K562 (cell line): ENCODE measurements around the gene OR7C1. TPM values are rescaled to one million over a fixed set of nuclear protein-coding genes. Genes with fewer than 3 reads are reported as not detected.

ENCODE experiments used
- ATAC-seq: fragments of 200-7000 bp; cut with Tn5 transposase; 3 replicates; pipeline ENCODE4 v1.9.1; 2020; ENCODE audit warnings: moderate library complexity
- BruUV-seq: library from RNA; stranded (reverse); fragments of 400-500 nt; replicated peaks from 2 replicates; lab custom pipeline; 2021; lab: Mats Ljungman, UMichigan
- CTCF ChIA-PET: fragments of 300-600 bp; formaldehyde crosslinking; extraction: SDS; loops from one replicate; lab custom pipeline; 2021; ENCODE audit warnings: low intra/inter-chr PET ratio; lab: Yijun Ruan, JAX
- POLR2A ChIA-PET: fragments of 300-600, 350-650 bp; sonication (Branson Sonifier 250); formaldehyde crosslinking; extraction: SDS; loops from one replicate; lab custom pipeline; 2021; ENCODE audit warnings: antibody characterized with exemption, inconsistent platforms; lab: Yijun Ruan, JAX
- DNase-seq, 4 experiments: peaks; one replicate each; pipeline versions ENCODE4 v3.0.0 to v3.0.0-alpha.2; 2011 to 2018; ENCODE audit warnings: low spot score in 3 of 4, mixed read lengths in 3 of 4; ENCODE audit errors: extremely low read depth in 1 of 4
- FAIRE-seq: peaks from 2 replicates; lab custom pipeline; 2011; peaks lifted over from hg19 to GRCh38; lab: Jason Lieb, UNC
- H2AFZ ChIP-seq: 2 replicates; pipeline ENCODE4 v1.6.0; 2011; ENCODE audit warnings: low read depth, low read length, control low read depth, inconsistent platforms
- H3K27ac ChIP-seq: fragments of 200-600 bp; 3 replicates; pipeline ENCODE4 v1.8.0; 2011; ENCODE audit warnings: low read depth, mild to moderate bottlenecking, control low read depth, inconsistent platforms, low read length, moderate library complexity, mixed read lengths; ENCODE audit errors: extremely low read depth
- H3K27me3 ChIP-seq, 2 experiments: fragments of 300-600 bp in 1 of 2; 2 replicates in 1 of 2; 3 replicates in 1 of 2; pipeline versions ENCODE4 v1.6.0 to v1.8.0; 2011; ENCODE audit warnings: inconsistent platforms in 2 of 2, low read length in 2 of 2, mild to moderate bottlenecking in 1 of 2, mixed read lengths in 1 of 2, moderate library complexity in 1 of 2; ENCODE audit not compliant: control insufficient read depth in 2 of 2, insufficient read depth in 2 of 2
- H3K36me3 ChIP-seq: fragments of 300-600 bp; 3 replicates; pipeline ENCODE4 v1.8.0; 2011; ENCODE audit warnings: mild to moderate bottlenecking, low read length, inconsistent platforms; ENCODE audit not compliant: control insufficient read depth, insufficient read depth
- H3K4me1 ChIP-seq, 2 experiments: fragments of 200-600 bp in 1 of 2; replicated peaks in 1 of 2; 2 replicates in 1 of 2; 3 replicates in 1 of 2; pipeline versions ENCODE4 v1.5.1 to v1.8.0; 2011; ENCODE audit warnings: inconsistent platforms in 2 of 2, low read length in 2 of 2, mild to moderate bottlenecking in 1 of 2, mixed read lengths in 1 of 2, moderate library complexity in 1 of 2; ENCODE audit not compliant: control insufficient read depth in 2 of 2, insufficient read depth in 2 of 2
- H3K4me2 ChIP-seq: 2 replicates; pipeline ENCODE4 v1.6.1; 2011; ENCODE audit warnings: low read length, control low read depth, inconsistent platforms, mixed read lengths; ENCODE audit not compliant: insufficient read depth
- H3K4me3 ChIP-seq: fragments of 200-600 bp; sonication (generic), shearing (Covaris generic); 2 replicates; pipeline ENCODE4 v1.5.1; 2016; ENCODE audit warnings: control low read depth, inconsistent platforms
- H3K79me2 ChIP-seq: fragments of 200-600 bp; 3 replicates; pipeline ENCODE4 v1.8.0; 2011; ENCODE audit warnings: low read length, inconsistent platforms; ENCODE audit not compliant: control insufficient read depth, insufficient read depth
- H3K9ac ChIP-seq, 2 experiments: 2 replicates each; pipeline versions ENCODE4 v1.6.0 to v1.6.1; 2011; ENCODE audit warnings: low read depth in 2 of 2, low read length in 2 of 2, control low read depth in 1 of 2, inconsistent platforms in 1 of 2, mild to moderate bottlenecking in 1 of 2, mixed read lengths in 1 of 2; ENCODE audit not compliant: insufficient read depth in 1 of 2
- H3K9me1 ChIP-seq: one replicate; pipeline ENCODE4 v1.6.0; 2011; ENCODE audit warnings: inconsistent platforms, mild to moderate bottlenecking, low read length, moderate library complexity; ENCODE audit not compliant: control insufficient read depth, insufficient read depth
- H3K9me3 ChIP-seq: replicated peaks from 2 replicates; pipeline ENCODE4 v1.5.1; 2011; ENCODE audit warnings: low read depth, low read length, inconsistent platforms; ENCODE audit not compliant: control insufficient read depth, insufficient read depth
- H4K20me1 ChIP-seq: replicated peaks from 2 replicates; pipeline ENCODE4 v1.6.1; 2011; ENCODE audit warnings: low read length, inconsistent platforms, mixed read lengths; ENCODE audit not compliant: control insufficient read depth, insufficient read depth
- BCLAF1 ChIP-seq, 2 experiments: fragments of 450-650 bp in 1 of 2; IDR thresholded peaks; 2 replicates each; pipeline ENCODE4 v1.6.1; 2011 to 2017; ENCODE audit warnings: low read depth in 2 of 2, antibody characterized with exemption in 1 of 2, borderline replicate concordance in 1 of 2, low read length in 1 of 2, mild to moderate bottlenecking in 1 of 2, mixed read lengths in 1 of 2; ENCODE audit not compliant: control insufficient read depth in 1 of 2
- DNMT1 ChIP-seq: fragments of 450-650 bp; IDR thresholded peaks from 2 replicates; pipeline ENCODE4 v1.6.1; 2016; ENCODE audit warnings: antibody characterized with exemption, mild to moderate bottlenecking
- FOXJ2 ChIP-seq: fragments of 200-800 bp; sonication (Bioruptor generic); IDR thresholded peaks from 2 replicates; pipeline ENCODE4 v1.6.1; 2016; ENCODE audit warnings: missing genetic modification characterization, missing compliant biosample characterization
- MAFG ChIP-seq: fragments of 450-650 bp; conservative IDR thresholded peaks from 2 replicates; pipeline ENCODE4 v1.6.1; 2016; ENCODE audit warnings: missing genetic modification characterization, missing compliant biosample characterization
- NFXL1 ChIP-seq: fragments of 450-650 bp; formaldehyde crosslinking; IDR thresholded peaks from 2 replicates; pipeline ENCODE4 v1.4.0; 2021; ENCODE audit warnings: mild to moderate bottlenecking
- NUFIP1 ChIP-seq: fragments of 450-650 bp; IDR thresholded peaks from 2 replicates; pipeline ENCODE4 v1.6.1; 2018; ENCODE audit not compliant: partially characterized antibody
- RBFOX2 ChIP-seq: fragments of 200-400 bp; formaldehyde crosslinking; IDR thresholded peaks from 2 replicates; pipeline ENCODE4 v1.6.1; 2017; ENCODE audit warnings: low read depth, mild to moderate bottlenecking, low read length, moderate library complexity
- TAF7 ChIP-seq: fragments of 450-650 bp; IDR thresholded peaks from 2 replicates; pipeline ENCODE4 v1.6.1; 2016; ENCODE audit warnings: missing genetic modification characterization, missing compliant biosample characterization
- TFE3 ChIP-seq: fragments of 450-650 bp; formaldehyde crosslinking; IDR thresholded peaks from 2 replicates; pipeline ENCODE4 v1.4.0; 2020; ENCODE audit warnings: mild to moderate bottlenecking, mixed read lengths
- UBTF ChIP-seq, 2 experiments: IDR thresholded peaks; 2 replicates each; pipeline ENCODE4 v1.6.1; 2012; ENCODE audit warnings: improper control_type of control experiment in 2 of 2, low read depth in 2 of 2, low read length in 2 of 2, borderline replicate concordance in 1 of 2
- ZNF507 ChIP-seq: conservative IDR thresholded peaks from 2 replicates; pipeline ENCODE4 v1.6.1; 2017; ENCODE audit warnings: missing genetic modification characterization, missing compliant biosample characterization
- WGBS: fragments of 100-300 bp; shearing (Covaris generic); methylation state at CpG from one replicate; pipeline ENCODE4 v1.1.6; 2016; ENCODE audit warnings: low coverage, mixed read lengths; ENCODE audit not compliant: insufficient coverage; ENCODE audit errors: missing lambda C conversion rate; 5-methylcytosine and 5-hydroxymethylcytosine counted together
- in situ Hi-C: fragments of 300-500 bp; cut with MboI; formaldehyde crosslinking; loops from 4 replicates; pipeline ENCODE4 v1.15.0; 2018; ENCODE audit warnings: inconsistent platforms, mixed read lengths
- intact Hi-C: fragments of 100-400 bp; cut with micrococcal nuclease; formaldehyde crosslinking; loops from 2 replicates; pipeline ENCODE4 v1.14.2; 2022
- polyA plus RNA-seq, 8 experiments: library from polyadenylated mRNA; depleted of rRNA in 4 of 8; stranded (reverse) in 5 of 8; unstranded in 3 of 8; fragments of >200 nt; fragmentation: Nextera tagmentation in 2 of 8; fragmentation: Illumina TruSeq in 1 of 8; extraction: Ambion mirVana in 2 of 8; extraction: Trizol in 1 of 8; gene quantifications; 2 replicates each; pipeline versions ENCODE4 v1.2.1 to v1.2.3, GENCODE V29; 2011 to 2014; ENCODE audit warnings: inconsistent platforms in 1 of 8, missing spikeins in 1 of 8
- total RNA-seq, 7 experiments: library from RNA; depleted of rRNA in 6 of 7; stranded (reverse); fragments of >200 nt in 6 of 7; fragmentation: Illumina TruSeq in 2 of 7; extraction: Trizol in 2 of 7; gene quantifications; 2 replicates each; pipeline versions ENCODE4 v1.2.1 to v1.2.3, GENCODE V29; 2011 to 2021; ENCODE audit warnings: low replicate concordance in 1 of 7
- TF ChIP-seq, protein P1 (sequence below): fragments of 450-650 bp; formaldehyde crosslinking; IDR thresholded peaks from 2 replicates; pipeline ENCODE4 v1.4.0; 2020; ENCODE audit warnings: mild to moderate bottlenecking, moderate library complexity

The OR7C1 gene
- total and polyA plus RNA-seq, 9 of the 15 experiments (the other 6 are each of a cell fraction or from before 2014, with no cell fraction given): 0.01 to 0.18 (median 0.10) TPM; not detected in 1

DNA sequence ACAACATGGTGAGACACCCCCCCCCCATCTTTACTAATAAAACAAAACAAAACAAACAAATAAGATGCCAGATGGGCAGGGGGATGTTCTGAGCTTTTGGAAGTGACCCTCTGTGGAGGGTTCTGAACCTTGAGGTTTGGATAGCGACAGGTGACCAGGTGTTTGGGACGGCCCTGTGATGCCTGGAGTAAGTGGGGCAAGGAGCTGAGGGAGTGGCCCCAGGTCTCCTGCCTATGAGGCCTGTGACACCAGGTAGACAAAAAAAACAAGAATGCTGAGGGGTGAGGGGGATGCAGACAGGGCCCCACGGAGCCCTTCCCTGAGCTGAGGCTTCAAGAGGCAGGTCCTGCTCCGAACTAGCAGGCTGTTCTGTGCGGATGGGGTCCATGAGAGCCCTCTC is 65.8 kb downstream of the OR7C1 start (continued):
- TF ChIP-seq RBFOX2: peak; percentile 41; the same call in 1 of the 2 replicates
- TF ChIP-seq, all 486 proteins: peak for 1

- Histone ChIP-seq H2AFZ (no peak overlapping the region), H3K4me3 (no peak overlapping the region), H3K4me2 (no peak overlapping the region), H3K9ac (no peak overlapping the region), H3K4me1 (no peaks in the 10 kb centered on the region; a peak in 1 of 5 replicates), H3K27me3 (no peaks in the 10 kb centered on the region), H3K9me1 (no peaks in the 10 kb centered on the region), H3K9me3 (no peaks in the 10 kb centered on the region), H3K27ac (no peak overlapping the region), H4K20me1 (no peaks in the 10 kb centered on the region), H3K36me3 (peaks cover 73% of the 10 kb centered on the region; the same call in 2 of the 3 replicates), H3K79me2 (no peaks in the 10 kb centered on the region)
- no peak for FAIRE-seq
- ATAC-seq: no peak
- POLR2A ChIA-PET: interaction anchor here (0.6 to 0.7 kb wide), 2 partner anchors 395 to 1230 kb away, joined by 3 read pairs; no protein-coding TSS in a partner anchor
- intact Hi-C loops: no loop called here
- BruUV-seq: no TSS peak
- CTCF ChIA-PET: no interaction called here
- DNase-seq: no peak
- in situ Hi-C loops: loop anchor here (5.0 kb wide), 1 partner anchor 371 kb away; no protein-coding TSS in a partner anchor
- WGBS: 94% methylated on average over 2 of the region's 2 CpGs
- no peak for TF ChIP-seq TFE3
- TF ChIP-seq MAFG (tag): no peak
- TF ChIP-seq, protein P1, sequence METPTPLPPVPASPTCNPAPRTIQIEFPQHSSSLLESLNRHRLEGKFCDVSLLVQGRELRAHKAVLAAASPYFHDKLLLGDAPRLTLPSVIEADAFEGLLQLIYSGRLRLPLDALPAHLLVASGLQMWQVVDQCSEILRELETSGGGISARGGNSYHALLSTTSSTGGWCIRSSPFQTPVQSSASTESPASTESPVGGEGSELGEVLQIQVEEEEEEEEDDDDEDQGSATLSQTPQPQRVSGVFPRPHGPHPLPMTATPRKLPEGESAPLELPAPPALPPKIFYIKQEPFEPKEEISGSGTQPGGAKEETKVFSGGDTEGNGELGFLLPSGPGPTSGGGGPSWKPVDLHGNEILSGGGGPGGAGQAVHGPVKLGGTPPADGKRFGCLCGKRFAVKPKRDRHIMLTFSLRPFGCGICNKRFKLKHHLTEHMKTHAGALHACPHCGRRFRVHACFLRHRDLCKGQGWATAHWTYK: no peak
- no peak for TF ChIP-seq NUFIP1
- no peak for TF ChIP-seq UBTF (IDR thresholded peaks at IDR 0.05; ENCODE audit: borderline replicate concordance in 1 of 2, low read depth in 2 of 2, low read length in 2 of 2)
- TF ChIP-seq TAF7 (tag): no peak
- no peak for TF ChIP-seq NFXL1 (CRISPR knock-in tag)
- no peak for TF ChIP-seq ZNF507 (tag)
- TF ChIP-seq DNMT1: no peak
- TF ChIP-seq BCLAF1 (IDR thresholded peaks at IDR 0.05; ENCODE audit: borderline replicate concordance in 1 of 2, control insufficient read depth in 1 of 2, low read depth in 2 of 2, low read length in 1 of 2): no peak
- no peak for TF ChIP-seq FOXJ2 (tag)
Measured at GRCh38 chr19:14768001-14768400, 67.0 kb downstream of the OR7C1 start.
